Cerebellar cortex (tissue), 1 donor: ENCODE results near the gene BCLAF1.
A peak's percentile ranks its signal among the peaks of the same experiment; 100 is the strongest.
"Not testable (repeated sequence)": the region's sequence is repeated elsewhere in the genome, so short reads cannot be mapped to it uniquely, and the experiment has no call there.

Experiments
- DNase-seq: peaks from one replicate; pipeline ENCODE4 v3.0.0-alpha.2; 2015; ENCODE audit warnings: low spot score

Gene BCLAF1

DNA sequence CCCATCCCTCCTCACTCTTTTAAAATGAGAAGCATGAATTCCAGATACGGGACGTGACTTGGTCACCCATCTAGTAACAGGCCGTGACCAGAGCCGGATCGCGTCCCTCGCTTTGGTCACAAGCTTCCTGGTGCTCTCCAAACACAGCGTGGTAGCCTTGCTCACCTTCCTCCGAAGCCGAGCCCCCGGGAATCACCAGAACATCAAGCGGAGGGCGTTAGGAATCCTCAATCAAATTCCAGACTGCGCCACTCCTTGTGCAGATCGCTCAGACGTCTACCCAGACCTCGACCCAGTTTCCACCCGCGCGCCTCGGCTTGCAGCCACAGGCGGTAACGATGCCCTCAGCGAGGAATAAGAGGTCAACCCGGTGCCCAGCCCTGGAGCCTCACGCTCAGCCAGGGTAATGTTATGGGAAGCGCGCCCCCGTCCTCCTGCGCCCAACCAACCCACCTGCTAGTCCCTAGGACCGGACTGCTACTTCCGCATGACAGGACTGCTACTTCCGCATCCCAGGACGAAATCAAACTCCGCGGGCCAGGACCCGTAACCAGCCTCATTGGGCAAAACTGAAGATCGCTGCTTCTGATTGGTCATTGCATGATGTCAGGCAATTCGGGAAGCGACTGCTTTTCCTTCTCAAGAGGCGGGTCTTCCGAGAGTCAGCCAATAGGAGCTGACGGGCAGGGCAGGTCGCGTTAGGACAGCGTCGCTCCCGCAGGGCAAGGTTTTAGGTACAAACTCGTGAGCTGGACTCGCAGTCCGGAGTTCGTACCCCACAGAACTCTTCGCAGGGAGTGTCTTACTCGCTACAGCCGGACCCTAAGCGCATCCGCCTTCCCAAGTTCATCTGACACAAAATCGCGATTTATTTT, 39.6 kb downstream of the BCLAF1 start, which contains the start of gene MTFR2:
Gene MTFR2 (minus strand): TSS at position 501 of the 875 bp plus-strand sequence. CDS start 1,212 bp downstream, outside the sequence.
- peak; percentile 99 for DNase-seq

DNA sequence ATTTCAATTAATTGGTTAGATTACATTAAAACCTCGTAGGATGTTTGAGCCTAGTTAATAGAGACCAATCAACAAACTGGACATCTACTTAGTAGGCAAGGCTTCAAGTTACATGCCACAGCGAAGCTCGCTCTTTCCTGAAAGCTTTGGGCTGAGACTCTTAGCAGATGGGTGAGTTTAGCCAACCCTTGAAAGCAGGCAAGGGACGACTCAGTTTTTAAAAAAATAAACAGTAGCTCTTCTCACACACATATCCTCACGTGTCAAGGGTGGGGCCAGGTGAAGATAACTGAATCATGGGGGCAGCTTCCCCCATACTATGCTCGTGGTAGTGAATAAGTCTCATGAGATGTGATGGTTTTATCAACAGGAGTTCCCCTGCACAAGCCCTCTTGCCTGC, 40.3 kb downstream of the BCLAF1 start:
- no peak for DNase-seq

DNA sequence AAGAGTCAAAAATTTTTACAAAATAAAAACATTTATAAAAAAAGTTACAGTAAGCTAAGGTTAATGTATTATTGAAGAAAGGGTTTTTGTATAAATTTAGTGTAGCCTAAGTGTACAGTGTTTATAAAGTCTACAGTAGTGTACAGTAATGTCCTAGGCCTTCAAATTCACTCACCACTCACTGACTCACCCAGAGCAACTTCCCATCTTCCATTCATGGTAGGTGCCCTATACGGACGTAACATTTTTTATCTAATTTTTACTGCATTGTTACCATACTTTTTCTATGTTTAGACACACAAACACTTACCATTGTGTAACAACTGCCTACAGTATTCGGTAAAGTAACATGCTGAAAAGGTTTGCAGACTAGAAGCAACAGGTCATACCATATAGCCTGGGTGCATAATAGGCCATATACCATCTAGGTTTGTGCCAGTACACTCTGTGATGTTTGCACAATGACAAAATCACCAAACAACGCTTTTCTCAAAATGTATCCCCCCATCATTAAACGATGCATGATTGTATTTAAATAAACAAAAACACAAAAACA, 45.5 kb downstream of the BCLAF1 start:
- DNase-seq, result no peak

DNA sequence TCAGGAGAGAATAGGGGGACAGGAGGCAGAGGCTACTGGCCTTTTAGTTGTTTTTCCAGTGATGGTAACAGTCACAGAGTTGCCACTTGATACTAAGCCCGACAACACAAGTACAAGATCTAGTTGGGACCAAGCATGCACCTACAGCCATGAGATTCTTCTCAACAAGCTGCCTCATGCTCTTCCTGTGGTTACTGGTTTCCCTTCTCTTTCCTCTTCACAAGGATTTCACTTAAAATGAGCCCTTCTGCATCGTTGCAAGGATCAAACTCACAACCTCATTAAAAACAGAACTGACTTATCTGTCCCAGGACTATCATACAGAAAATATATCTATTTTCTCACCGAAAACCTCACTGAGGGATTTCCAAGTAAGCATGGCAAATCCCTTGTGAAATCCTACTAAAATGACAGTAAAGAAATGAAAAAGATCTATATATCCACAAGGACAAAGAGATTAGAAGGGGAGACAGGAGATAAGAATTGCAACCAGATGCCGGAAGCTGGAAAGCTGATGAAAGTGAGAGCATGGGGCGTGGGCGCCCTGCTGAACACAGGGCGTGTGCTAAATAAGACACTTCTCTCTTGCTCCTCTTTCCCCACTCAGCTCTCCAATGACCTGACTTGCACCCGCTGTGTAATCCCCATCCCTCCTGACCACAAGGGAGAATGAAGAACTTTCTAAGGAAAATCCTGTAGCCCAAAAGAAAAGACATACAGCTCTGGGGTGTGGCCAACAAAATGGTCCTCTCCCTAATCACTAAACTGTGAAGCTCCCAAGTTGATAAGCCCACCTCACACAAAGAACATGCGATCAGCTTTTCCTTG, 53.0 kb downstream of the BCLAF1 start:
- no peak for DNase-seq

DNA sequence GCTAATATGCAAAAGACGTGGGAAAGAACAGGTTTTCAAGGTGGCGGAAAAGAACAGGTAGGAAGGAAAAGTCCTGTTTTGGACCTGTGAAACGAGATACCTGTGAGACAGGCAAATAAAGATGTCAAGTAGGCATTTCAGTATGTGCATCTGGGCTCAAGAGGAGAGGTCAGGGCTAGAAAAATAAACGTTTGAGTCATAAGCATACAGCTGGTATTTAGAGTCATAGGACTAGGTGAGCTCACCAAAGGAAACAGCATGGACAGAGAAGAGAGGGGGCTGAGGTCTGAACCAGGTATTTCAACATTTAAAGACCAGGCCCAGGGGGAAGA, 54.4 kb downstream of the BCLAF1 start:
- DNase-seq, result no peak

DNA sequence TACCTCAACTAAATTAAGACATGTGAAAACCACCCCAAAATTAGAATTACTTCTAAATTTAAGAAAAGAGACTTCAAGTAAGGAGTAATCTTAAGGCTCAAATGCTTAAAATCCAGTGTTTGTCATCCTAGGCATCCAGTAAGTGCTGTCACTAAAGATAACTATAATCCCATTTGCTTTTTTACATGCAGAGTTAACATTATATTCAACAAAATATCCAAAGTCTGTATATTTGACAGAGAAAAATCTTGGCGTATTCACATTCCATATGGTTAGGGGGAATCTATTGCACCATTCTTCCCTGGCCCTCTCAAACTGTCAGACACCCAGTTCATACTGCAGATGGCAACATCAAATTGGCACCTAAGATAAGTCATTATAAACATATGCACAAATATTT, 56.9 kb downstream of the BCLAF1 start:
- no peak for DNase-seq

DNA sequence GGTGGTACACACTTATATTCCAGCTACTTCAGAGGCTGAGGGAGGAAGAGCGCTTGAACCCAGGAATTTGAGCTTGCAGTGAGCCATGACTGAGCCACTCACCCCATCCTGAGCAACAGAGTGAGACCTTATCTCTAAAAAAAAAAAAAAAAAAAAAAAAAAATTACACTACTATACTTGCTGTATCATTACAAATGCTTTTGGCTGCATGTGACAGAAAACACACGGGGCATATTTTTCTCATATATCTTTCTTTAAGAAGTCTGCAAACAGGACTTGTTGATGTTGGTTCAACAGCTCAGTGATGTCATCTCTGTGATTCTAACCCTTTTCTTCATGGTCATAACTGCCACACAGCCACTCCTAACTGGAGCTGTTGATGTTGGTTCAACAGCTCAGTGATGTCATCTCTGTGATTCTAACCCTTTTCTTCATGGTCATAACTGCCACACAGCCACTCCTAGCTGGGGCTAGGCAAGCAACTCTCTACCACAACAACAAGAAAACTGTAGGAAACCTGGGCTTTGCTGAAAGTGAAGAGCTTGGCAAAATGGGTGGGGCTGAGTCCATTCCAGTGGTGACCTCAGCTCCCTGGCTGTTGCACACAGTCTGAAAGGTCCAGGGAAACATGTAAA, 59.3 kb downstream of the BCLAF1 start:
- DNase-seq, result no peak

DNA sequence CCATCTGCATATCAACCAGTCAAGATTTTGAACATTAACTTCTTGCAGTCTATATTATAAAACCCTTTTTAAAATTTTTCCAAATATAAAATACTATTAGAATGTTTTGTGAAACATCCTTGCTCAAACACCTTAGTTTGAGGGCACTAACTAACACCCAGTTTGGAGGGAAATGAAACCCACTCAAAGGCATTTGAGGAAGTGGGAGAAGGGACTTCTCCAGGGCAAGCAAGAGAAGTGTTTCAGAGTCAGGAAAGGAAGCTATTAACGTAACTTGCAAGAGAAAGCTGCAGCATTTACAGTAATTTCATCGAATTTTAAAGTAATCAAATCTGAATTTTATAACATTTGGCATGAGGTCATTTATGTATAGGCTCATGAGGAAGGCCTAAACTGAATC, 60.8 kb downstream of the BCLAF1 start:
- DNase-seq, result no peak

DNA sequence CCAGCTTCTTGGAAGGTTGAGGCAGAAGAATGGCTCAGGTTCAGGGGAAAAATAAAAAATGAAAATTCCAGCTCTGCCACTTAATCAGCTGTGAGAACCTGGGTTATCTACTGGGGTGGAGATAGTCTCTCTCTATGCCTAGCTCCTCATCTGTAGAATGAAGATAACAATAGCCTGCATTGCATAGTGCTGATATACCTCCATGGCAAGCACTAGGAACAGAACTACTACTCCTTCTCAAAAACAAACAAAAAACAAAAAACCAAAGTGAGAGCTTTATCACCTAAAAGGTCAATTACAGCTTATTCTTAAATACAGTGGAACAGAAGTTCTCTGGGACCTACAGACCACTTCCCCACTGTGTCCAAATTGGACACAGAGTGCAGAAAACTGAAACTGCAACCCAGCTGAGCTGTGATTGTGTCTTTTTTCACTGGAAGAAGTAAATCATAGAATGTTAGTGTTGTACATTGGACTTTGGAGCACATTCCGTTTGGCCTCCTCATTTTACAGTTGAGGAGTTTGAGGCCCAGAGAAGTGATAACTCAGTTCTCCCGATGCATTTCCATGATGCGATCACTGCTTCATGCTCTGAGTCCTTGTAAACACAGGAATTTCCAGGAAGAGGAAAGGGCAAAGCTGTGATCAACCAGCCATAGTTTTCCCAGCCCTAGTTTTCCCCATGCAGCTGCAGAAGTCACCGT, 62.8 kb downstream of the BCLAF1 start:
- no peak for DNase-seq

DNA sequence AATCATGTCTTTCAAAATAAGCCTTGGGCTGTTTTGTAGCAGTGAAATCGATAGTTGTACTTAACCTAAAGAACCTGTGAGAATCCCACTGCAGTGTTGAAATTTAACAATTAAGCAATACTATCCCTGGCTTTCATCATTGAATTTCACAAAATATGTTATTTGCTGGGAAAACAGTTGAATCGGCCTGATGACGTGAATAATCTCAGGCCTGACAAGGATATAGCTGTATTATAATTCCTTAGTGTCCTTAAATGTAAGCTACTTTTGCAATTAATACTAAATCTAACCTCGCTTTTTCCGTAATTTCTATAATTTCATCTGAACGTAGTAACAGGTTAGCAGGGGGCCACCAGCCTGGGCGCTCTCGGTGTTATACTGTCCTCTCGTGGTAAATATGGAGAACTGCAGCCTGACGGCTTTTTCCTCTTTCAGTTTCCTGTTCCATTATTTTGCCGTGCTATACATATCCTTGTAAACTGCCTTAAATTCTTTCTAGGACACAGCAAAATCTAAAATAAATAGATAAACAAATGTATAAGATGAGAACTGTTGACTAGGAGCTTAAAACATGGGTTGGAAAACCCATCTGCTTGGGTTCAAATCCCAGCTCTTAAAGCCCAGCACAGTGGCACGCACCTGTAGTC, 63.5 kb downstream of the BCLAF1 start:
- peak; percentile 61 for DNase-seq

DNA sequence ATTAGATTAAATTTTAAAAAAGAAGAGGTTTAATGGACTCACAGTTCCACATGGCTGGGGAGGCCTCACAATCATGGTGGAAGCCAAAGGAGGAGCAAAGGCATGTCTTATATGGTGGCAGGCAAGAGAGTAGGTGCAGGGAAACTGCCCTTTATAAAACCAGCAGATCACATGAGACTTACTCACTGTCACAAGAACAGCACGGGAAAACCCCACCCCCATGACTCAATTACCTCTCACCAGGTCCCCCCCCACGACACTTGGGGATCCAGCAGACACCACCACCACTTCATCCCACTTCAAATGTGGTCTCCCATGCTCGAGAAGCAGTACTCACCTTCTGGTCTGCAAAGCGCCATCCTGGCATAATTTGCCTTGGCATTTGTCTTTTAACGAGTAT, 64.2 kb downstream of the BCLAF1 start:
- DNase-seq, result no peak

DNA sequence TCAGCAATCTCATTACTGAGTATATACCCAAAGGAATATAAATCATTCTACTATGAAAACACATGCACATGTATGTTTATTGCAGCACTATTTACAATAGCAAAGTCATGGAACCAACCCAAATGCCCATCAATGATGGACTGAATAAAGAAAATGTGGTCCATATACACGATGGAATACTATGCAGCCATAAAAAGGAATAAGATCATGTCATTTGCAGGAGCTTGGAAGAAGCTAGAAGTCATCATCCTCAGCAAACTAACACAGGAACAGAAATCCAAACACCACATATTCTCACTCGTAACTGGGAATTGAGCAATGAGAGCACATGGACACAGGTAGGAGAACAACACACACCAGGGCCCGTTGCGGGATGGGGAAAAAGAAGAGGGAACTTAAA, 64.7 kb downstream of the BCLAF1 start:
- not testable (repeated sequence) for DNase-seq

DNA sequence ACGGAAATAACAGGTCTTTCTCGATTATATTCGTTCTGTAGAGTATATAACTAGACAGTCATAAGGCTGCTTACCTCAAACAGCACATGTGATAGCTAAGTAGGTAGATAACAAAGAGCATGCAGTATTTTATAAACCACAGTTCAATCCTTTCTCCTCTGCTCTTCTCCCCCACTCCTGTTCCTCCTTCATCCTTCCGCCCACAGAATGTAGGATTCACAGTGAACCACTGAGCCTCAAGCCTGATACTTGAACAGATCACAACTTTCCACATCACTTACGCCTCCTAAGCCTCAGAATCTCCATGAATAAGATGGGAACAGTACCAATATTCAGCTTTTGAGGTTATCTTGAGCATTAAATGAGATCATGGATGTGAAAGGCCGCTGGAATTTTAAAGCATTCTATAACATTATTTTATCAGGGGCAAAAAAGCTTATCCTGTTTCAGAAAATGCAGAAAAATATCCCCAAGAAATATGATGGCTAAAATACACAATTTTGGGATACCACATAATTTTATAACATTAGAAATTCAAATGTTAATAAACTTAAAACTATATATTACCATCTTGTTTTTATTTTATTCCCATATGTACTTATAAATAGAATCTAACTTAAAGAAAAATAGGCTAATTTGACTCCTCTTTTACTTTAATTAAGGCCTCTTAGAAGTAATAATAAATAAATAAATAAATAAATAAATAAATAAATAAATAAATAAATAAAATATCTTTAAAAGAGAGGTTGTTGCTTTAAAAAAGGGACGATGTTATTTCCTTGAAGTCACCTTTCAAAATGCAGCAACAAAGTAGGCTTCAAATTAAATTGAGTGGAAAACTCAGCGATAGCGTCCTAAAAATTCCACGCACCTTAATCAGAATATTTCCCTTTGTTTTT, 72.9 kb downstream of the BCLAF1 start:
- no peak for DNase-seq

DNA sequence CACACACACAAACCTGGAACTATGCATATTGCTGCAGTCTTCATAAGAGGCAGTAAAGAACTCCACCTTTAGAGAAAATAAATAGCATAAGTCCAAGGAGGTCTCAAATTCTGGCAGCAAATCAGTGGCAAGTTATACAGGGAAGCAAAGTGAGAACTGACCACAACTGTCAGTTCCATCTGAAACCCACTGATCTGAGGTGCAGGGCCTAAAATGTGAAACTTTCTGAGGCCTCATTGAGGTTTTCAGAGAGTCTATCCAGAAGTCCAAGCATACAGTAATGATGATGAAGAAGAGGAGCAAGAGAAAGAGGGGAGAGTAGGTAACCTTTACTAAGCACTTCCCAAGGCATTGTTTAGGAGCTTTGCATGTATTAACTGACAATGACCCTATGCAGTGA, 75.8 kb downstream of the BCLAF1 start:
- DNase-seq, result no peak

DNA sequence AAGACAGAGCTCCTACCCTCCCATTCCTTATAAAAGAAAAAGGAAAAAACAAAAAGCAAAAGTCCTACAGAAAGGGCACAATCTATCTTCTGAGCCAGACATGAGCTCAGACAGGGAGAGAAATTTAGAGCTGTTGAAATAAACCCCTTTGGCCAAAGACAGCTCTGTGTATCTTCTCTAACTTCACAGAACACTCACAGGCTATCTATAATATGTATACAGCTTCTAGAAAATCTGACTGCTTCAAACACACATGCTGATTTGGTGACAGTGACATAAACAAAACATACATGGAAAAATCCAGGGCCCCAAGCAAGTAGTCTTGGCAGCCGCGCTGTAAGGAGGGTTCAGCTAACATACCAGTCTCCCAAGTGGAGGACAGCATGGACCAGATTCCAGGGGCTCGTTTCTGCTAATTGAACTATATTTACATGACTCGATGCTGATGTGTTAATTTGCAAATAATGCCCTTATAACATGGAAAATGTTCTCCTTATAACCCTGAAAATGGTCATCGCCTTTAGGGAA, 76.6 kb downstream of the BCLAF1 start:
- DNase-seq, result no peak

DNA sequence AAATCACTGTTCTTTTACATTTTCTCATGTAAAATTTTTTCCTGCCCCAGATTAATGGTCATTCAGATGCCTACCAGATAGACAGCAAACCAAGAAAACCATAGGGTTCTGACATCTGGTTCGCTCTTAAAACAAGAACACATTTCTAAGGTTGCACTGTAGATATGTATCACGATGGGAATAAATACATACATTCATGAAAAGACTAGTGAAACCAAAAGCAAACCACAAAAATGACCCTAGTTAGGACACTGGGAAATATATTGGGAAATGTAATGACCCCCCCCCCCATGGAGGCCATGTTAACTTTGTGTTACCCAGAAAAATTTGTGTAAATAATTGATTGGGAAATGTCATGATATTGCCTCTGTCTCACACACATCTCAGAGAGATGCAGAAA, 77.0 kb downstream of the BCLAF1 start:
- no peak for DNase-seq

DNA sequence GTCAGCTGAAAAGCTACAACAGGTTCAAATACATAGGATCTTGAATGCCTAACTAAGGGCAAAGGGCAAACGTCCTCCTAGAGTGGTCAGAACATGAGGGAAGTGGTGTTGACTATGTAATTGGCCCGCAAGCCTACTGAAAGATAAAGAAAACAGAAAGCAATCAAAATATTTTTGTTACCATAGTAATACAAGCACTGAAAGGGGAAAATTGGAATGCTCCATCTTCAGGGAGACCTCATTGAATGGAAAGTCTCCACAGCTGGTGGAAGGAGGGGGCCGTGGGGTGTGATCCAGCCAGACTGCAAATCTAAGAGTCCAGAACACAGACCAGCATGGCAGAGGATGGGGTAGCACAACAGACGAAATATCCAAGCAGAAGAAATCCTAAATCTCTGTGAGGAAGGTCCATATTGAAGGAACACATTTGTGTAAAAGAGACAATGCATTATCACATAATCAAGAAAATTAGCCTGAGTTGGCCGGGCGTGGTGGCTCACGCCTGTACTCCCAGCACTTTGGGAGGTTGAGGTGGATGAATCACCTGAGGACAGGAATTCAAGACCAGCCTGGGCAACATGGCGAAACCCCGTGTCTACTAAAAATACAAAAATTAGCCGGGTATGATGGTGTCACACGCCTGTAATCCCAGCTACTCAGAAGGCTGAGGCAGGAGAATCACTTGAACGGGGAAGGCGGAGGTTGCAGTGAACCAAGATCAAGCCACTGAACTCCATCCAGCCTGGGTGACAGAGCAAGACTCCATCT, 79.1 kb downstream of the BCLAF1 start:
- no peak for DNase-seq

DNA sequence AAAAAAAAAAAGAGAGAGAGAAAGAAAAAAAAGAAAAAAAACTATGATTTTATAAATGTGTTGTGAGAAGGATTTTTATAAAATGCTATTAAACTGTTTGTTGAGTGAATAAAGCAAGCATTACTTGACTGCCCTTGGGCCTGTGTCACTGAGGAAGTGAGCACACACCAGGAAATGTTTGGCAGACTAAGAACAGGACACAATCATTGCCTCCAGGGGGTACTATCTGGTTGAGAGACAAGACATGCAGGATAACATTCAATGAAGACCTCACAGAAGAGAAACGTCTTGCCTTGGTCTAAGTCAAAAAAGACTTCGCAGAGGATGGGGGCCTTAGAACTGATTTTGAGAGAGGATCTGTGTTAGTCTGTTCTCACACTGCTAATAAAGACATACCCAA, 80.2 kb downstream of the BCLAF1 start:
- DNase-seq, result no peak

DNA sequence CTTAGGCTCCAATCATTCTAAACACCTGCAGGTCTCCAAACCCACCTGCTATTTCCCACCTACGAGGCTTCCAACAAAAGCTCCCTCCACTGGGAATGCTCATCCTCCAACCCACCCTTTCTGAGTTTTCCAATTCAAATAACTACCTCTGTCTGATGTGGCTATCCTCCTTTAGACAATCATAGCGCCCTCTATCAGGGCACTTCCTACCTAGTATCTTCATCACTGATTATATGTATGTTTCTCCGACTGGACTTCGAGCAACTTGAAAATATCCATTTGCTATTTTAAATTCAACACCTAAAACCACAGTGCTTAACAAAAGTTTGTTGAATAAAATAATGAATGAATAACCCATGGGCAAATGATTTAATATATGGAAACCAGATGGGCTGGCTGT, 80.9 kb downstream of the BCLAF1 start:
- DNase-seq, result no peak
